ENCODE data around the gene ZNF335.
"Not testable (repeated sequence)": the region's sequence is repeated elsewhere in the genome, so short reads cannot be mapped to it uniquely, and the experiment has no call there.

ZNF335 gene

GRCh38 chr20:46000262-46000996 lies 28.4 kb upstream of the ZNF335 start:
- Histone ChIP-seq H3K27me3 (ENCODE audit: low read depth, low read length) (peaks cover 4% of the 10 kb centered on the region), H3K36me3 (ENCODE audit: control insufficient read depth in 1 of 2, insufficient read depth in 2 of 2, low read length in 2 of 2) (no peaks in the 10 kb centered on the region), H3K27ac (ENCODE audit: low read length) (no peak overlapping the region), H3K4me1 (ENCODE audit: control insufficient read depth in 1 of 2, insufficient read depth in 2 of 2, low read length in 2 of 2) (peaks cover 0 to 4% of the 10 kb centered on the region in 2 donors), H3K4me3 (ENCODE audit: low read depth in 1 of 2, low read length in 2 of 2) (no peak overlapping the region), H3K9me3 (ENCODE audit: control insufficient read depth in 1 of 2, low read length in 2 of 2) (no peaks in the 10 kb centered on the region)

GRCh38 chr20:45999557-46000261 lies 27.7 kb upstream of the ZNF335 start:
- Histone ChIP-seq H3K9me3 (ENCODE audit: control insufficient read depth in 1 of 2, low read length in 2 of 2) (no peaks in the 10 kb centered on the region), H3K27me3 (ENCODE audit: low read depth, low read length) (peaks cover 4% of the 10 kb centered on the region), H3K27ac (ENCODE audit: low read length) (no peak overlapping the region), H3K36me3 (ENCODE audit: control insufficient read depth in 1 of 2, insufficient read depth in 2 of 2, low read length in 2 of 2) (no peaks in the 10 kb centered on the region), H3K4me3 (ENCODE audit: low read depth in 1 of 2, low read length in 2 of 2) (no peak overlapping the region), H3K4me1 (ENCODE audit: control insufficient read depth in 1 of 2, insufficient read depth in 2 of 2, low read length in 2 of 2) (peaks cover 0 to 4% of the 10 kb centered on the region in 2 donors)

- no peak overlapping the region for H3K4me3 ChIP-seq (ENCODE audit: low read depth in 1 of 2, low read length in 2 of 2)
- H3K27ac ChIP-seq (ENCODE audit: low read length): no peak overlapping the region
- peaks cover 4% of the 10 kb centered on the region for H3K27me3 ChIP-seq (ENCODE audit: low read depth, low read length)
- H3K4me1 ChIP-seq (ENCODE audit: control insufficient read depth in 1 of 2, insufficient read depth in 2 of 2, low read length in 2 of 2): peaks cover 0 to 4% of the 10 kb centered on the region in 2 donors
- H3K36me3 ChIP-seq (ENCODE audit: control insufficient read depth in 1 of 2, insufficient read depth in 2 of 2, low read length in 2 of 2): no peaks in the 10 kb centered on the region
- no peaks in the 10 kb centered on the region for H3K9me3 ChIP-seq (ENCODE audit: control insufficient read depth in 1 of 2, low read length in 2 of 2)
Measured at GRCh38 chr20:45998761-45999160, 26.8 kb upstream of the ZNF335 start.

- no peak overlapping the region for H3K4me3 ChIP-seq (ENCODE audit: low read depth in 1 of 2, low read length in 2 of 2)
- peaks cover 4% of the 10 kb centered on the region for H3K27me3 ChIP-seq (ENCODE audit: low read depth, low read length)
- no peaks in the 10 kb centered on the region for H3K36me3 ChIP-seq (ENCODE audit: control insufficient read depth in 1 of 2, insufficient read depth in 2 of 2, low read length in 2 of 2)
- H3K27ac ChIP-seq (ENCODE audit: low read length): no peak overlapping the region
- H3K9me3 ChIP-seq (ENCODE audit: control insufficient read depth in 1 of 2, low read length in 2 of 2): no peaks in the 10 kb centered on the region
- H3K4me1 ChIP-seq (ENCODE audit: control insufficient read depth in 1 of 2, insufficient read depth in 2 of 2, low read length in 2 of 2): peaks cover 0 to 4% of the 10 kb centered on the region in 2 donors
Measured at GRCh38 chr20:45998337-45998736, 26.3 kb upstream of the ZNF335 start.

GRCh38 chr20:45997187-45997586 lies 25.2 kb upstream of the ZNF335 start:
- H3K27me3 ChIP-seq (ENCODE audit: low read depth, low read length): peaks cover 4% of the 10 kb centered on the region
- no peaks in the 10 kb centered on the region for H3K9me3 ChIP-seq (ENCODE audit: control insufficient read depth in 1 of 2, low read length in 2 of 2)
- peaks cover 0 to 4% of the 10 kb centered on the region in 2 donors for H3K4me1 ChIP-seq (ENCODE audit: control insufficient read depth in 1 of 2, insufficient read depth in 2 of 2, low read length in 2 of 2)
- no peak overlapping the region for H3K4me3 ChIP-seq (ENCODE audit: low read depth in 1 of 2, low read length in 2 of 2)
- no peaks in the 10 kb centered on the region for H3K36me3 ChIP-seq (ENCODE audit: control insufficient read depth in 1 of 2, insufficient read depth in 2 of 2, low read length in 2 of 2)
- no peak overlapping the region for H3K27ac ChIP-seq (ENCODE audit: low read length)

GRCh38 chr20:45995495-45996097 lies 23.6 kb upstream of the ZNF335 start:
- not testable (repeated sequence) for H3K27ac ChIP-seq (ENCODE audit: low read length); H3K4me1 ChIP-seq (ENCODE audit: control insufficient read depth in 1 of 2, insufficient read depth in 2 of 2, low read length in 2 of 2); H3K36me3 ChIP-seq (ENCODE audit: control insufficient read depth in 1 of 2, insufficient read depth in 2 of 2, low read length in 2 of 2); H3K4me3 ChIP-seq (ENCODE audit: low read depth in 1 of 2, low read length in 2 of 2); H3K9me3 ChIP-seq (ENCODE audit: control insufficient read depth in 1 of 2, low read length in 2 of 2); H3K27me3 ChIP-seq (ENCODE audit: low read depth, low read length)

GRCh38 chr20:45994761-45995493 lies 22.9 kb upstream of the ZNF335 start:
- Histone ChIP-seq H3K27ac (ENCODE audit: low read length) (no peak overlapping the region), H3K36me3 (ENCODE audit: control insufficient read depth in 1 of 2, insufficient read depth in 2 of 2, low read length in 2 of 2) (no peaks in the 10 kb centered on the region), H3K4me1 (ENCODE audit: control insufficient read depth in 1 of 2, insufficient read depth in 2 of 2, low read length in 2 of 2) (no peaks in the 10 kb centered on the region), H3K4me3 (ENCODE audit: low read depth in 1 of 2, low read length in 2 of 2) (no peak overlapping the region), H3K9me3 (ENCODE audit: control insufficient read depth in 1 of 2, low read length in 2 of 2) (no peaks in the 10 kb centered on the region), H3K27me3 (ENCODE audit: low read depth, low read length) (no peaks in the 10 kb centered on the region)

GRCh38 chr20:45993197-45993951 lies 21.4 kb upstream of the ZNF335 start:
- H3K4me1 ChIP-seq (ENCODE audit: control insufficient read depth in 1 of 2, insufficient read depth in 2 of 2, low read length in 2 of 2): no peaks in the 10 kb centered on the region
- H3K9me3 ChIP-seq (ENCODE audit: control insufficient read depth in 1 of 2, low read length in 2 of 2): no peaks in the 10 kb centered on the region
- no peak overlapping the region for H3K27ac ChIP-seq (ENCODE audit: low read length)
- no peaks in the 10 kb centered on the region for H3K27me3 ChIP-seq (ENCODE audit: low read depth, low read length)
- H3K4me3 ChIP-seq (ENCODE audit: low read depth in 1 of 2, low read length in 2 of 2): no peak overlapping the region
- no peaks in the 10 kb centered on the region for H3K36me3 ChIP-seq (ENCODE audit: control insufficient read depth in 1 of 2, insufficient read depth in 2 of 2, low read length in 2 of 2)

- no peaks in the 10 kb centered on the region for H3K4me1 ChIP-seq (ENCODE audit: control insufficient read depth in 1 of 2, insufficient read depth in 2 of 2, low read length in 2 of 2)
- H3K4me3 ChIP-seq (ENCODE audit: low read depth in 1 of 2, low read length in 2 of 2): no peak overlapping the region
- no peaks in the 10 kb centered on the region for H3K27me3 ChIP-seq (ENCODE audit: low read depth, low read length)
- no peaks in the 10 kb centered on the region for H3K9me3 ChIP-seq (ENCODE audit: control insufficient read depth in 1 of 2, low read length in 2 of 2)
- no peaks in the 10 kb centered on the region for H3K36me3 ChIP-seq (ENCODE audit: control insufficient read depth in 1 of 2, insufficient read depth in 2 of 2, low read length in 2 of 2)
- H3K27ac ChIP-seq (ENCODE audit: low read length): no peak overlapping the region
Measured at GRCh38 chr20:45991616-45992015, 19.6 kb upstream of the ZNF335 start.

- H3K4me1 ChIP-seq (ENCODE audit: control insufficient read depth in 1 of 2, insufficient read depth in 2 of 2, low read length in 2 of 2); H3K36me3 ChIP-seq (ENCODE audit: control insufficient read depth in 1 of 2, insufficient read depth in 2 of 2, low read length in 2 of 2); H3K4me3 ChIP-seq (ENCODE audit: low read depth in 1 of 2, low read length in 2 of 2); H3K27me3 ChIP-seq (ENCODE audit: low read depth, low read length); H3K27ac ChIP-seq (ENCODE audit: low read length); H3K9me3 ChIP-seq (ENCODE audit: control insufficient read depth in 1 of 2, low read length in 2 of 2): not testable (repeated sequence)
Measured at GRCh38 chr20:45988830-45989229, 16.8 kb upstream of the ZNF335 start.
